Bronchial epithelial cell (primary cell): ENCODE measurements around the gene KRTAP12-2. TPM values are rescaled to one million over a fixed set of nuclear protein-coding genes. Genes with fewer than 3 reads are reported as not detected.

Experiments
- DNase-seq: peaks from one replicate; pipeline ENCODE4 v3.0.0-alpha.2; 2010; ENCODE audit warnings: low read depth
- FAIRE-seq: peaks from 2 replicates; lab custom pipeline; 2011; peaks lifted over from hg19 to GRCh38; lab: Jason Lieb, UNC
- H3K27me3 ChIP-seq: 2 replicates; pipeline ENCODE4 v1.5.1; 2011; ENCODE audit warnings: low read length; ENCODE audit not compliant: control insufficient read depth, insufficient read depth
- H3K36me3 ChIP-seq: 2 replicates; pipeline ENCODE4 v1.5.1; 2011; ENCODE audit warnings: low read length; ENCODE audit not compliant: control insufficient read depth, insufficient read depth
- H3K4me3 ChIP-seq: 2 replicates; pipeline ENCODE4 v1.5.1; 2011; ENCODE audit warnings: mild to moderate bottlenecking, low read depth, low read length, control low read depth
- total RNA-seq: library from RNA; depleted of rRNA; stranded (reverse); fragments of >200 nt; gene quantifications from 2 replicates; pipeline ENCODE4 v1.2.1, GENCODE V29; 2014
- TF ChIP-seq, protein P1 (sequence below): IDR thresholded peaks from 2 replicates; pipeline ENCODE4 v1.5.1; 2011; ENCODE audit warnings: mild to moderate bottlenecking, moderate library complexity, low read length, control low read depth, inconsistent platforms; ENCODE audit not compliant: insufficient read depth, severe bottlenecking

The KRTAP12-2 gene
- total RNA-seq, 1 donor from 2014 or later: not detected

DNA sequence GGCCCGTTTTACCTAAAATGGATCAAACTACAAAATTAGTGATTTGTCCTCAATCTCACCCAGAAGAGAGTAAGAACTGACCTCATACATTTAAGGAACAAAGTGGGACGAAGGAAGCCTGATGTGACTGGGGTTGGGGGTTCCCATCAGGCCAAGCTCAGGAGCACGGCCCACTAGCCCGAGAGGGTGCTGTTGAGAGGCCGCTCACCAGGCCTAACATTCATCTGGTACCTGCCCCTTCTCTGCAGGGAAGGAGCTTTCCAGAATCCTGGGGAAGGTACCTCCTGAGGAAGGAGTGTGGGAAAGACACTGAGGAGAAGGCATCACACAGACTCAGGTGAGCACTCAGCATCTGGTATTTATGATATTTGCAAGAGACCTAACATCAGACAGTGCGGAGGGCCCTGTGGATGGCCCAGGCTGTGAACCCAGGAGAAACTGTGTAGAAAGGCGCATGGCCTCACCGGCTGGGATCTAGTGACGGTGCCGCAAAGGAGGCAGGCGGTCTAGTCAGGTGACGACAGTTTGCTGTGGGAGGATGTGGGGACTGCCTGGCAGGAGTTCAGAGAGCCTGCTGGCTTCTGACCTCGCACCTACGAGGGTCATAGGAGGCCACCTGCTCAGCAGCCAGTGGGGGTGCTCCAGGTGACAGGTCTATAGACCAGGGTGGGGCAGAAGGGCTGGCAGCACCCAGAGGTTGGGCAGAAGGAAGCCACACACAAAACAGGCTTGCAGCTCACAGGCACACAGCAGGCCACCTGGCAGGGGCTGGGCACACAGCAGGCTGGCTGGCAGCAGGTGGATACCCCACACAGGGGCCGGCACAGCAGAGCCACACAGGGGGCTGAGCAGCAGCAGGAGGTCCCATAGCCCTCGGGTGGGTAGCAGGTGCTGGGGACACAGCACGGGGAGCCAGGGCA, 12.8 kb downstream of the KRTAP12-2 start:
- Histone ChIP-seq H3K4me3 (no peak overlapping the region), H3K36me3 (no peaks in the 10 kb centered on the region), H3K27me3 (no peaks in the 10 kb centered on the region)
- DNase-seq (no peak), FAIRE-seq (peak; percentile 50)
- TF ChIP-seq, protein P1, sequence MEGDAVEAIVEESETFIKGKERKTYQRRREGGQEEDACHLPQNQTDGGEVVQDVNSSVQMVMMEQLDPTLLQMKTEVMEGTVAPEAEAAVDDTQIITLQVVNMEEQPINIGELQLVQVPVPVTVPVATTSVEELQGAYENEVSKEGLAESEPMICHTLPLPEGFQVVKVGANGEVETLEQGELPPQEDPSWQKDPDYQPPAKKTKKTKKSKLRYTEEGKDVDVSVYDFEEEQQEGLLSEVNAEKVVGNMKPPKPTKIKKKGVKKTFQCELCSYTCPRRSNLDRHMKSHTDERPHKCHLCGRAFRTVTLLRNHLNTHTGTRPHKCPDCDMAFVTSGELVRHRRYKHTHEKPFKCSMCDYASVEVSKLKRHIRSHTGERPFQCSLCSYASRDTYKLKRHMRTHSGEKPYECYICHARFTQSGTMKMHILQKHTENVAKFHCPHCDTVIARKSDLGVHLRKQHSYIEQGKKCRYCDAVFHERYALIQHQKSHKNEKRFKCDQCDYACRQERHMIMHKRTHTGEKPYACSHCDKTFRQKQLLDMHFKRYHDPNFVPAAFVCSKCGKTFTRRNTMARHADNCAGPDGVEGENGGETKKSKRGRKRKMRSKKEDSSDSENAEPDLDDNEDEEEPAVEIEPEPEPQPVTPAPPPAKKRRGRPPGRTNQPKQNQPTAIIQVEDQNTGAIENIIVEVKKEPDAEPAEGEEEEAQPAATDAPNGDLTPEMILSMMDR: no peak

DNA sequence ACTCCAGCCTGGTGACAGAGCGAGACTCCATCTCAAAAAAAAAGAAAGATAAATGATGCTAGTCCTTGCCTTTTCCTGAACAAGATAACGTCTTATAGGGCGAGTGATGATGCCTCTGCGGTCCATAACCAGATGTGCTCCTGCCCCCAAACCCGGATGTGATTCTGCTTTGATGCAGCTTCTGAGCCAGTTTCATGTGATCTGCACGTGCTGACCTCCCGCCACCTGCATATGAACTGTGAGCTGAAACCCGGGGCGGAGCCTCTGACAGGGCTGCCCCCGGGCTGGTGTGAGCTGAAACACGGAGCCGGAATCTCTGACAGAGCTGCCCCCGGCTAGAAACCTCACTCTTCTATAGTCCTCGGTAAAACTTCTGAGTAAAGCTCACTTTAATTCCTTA, 13.6 kb downstream of the KRTAP12-2 start:
- Histone ChIP-seq H3K36me3 (no peaks in the 10 kb centered on the region), H3K4me3 (no peak overlapping the region), H3K27me3 (no peaks in the 10 kb centered on the region)
- TF ChIP-seq, protein P1: no peak
- no peak for FAIRE-seq
- DNase-seq: no peak

DNA sequence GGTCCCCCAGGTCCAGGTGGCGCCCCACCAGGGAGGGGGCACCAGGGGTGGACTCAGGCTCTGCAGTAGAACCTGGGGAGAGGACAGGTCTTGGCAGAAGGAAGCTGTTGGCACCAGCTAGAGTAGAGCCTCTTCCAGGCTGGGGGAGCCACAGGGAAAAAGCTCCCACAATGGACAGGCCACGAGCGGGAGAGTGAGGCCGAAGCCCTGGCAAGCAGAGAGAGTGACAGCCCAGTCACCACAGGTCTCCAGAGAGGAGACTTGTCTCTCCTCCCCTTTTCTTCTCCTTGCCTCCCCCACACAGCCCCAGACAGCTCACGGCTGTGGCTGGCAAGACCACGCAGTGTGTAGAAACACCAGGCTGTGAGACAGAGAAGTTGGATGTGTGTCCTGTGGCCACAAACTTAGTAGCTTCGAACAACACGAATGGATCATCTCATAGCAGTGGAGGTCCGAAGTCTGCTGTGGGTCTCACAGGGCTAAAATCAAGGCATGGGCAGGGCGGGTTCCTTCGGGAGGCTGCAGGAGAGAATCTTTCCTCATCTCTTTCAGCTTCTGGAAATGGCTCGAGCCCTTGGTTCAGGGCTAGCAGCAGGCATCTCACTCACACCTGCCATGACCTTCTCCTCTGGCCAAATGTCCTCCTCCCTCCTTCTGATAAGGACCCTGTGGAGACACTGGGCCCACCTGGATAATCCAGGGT, 15.6 kb downstream of the KRTAP12-2 start:
- Histone ChIP-seq H3K36me3 (no peaks in the 10 kb centered on the region), H3K27me3 (no peaks in the 10 kb centered on the region), H3K4me3 (no peak overlapping the region)
- DNase-seq: no peak
- TF ChIP-seq, protein P1: no peak
- peak; percentile 36 for FAIRE-seq

DNA sequence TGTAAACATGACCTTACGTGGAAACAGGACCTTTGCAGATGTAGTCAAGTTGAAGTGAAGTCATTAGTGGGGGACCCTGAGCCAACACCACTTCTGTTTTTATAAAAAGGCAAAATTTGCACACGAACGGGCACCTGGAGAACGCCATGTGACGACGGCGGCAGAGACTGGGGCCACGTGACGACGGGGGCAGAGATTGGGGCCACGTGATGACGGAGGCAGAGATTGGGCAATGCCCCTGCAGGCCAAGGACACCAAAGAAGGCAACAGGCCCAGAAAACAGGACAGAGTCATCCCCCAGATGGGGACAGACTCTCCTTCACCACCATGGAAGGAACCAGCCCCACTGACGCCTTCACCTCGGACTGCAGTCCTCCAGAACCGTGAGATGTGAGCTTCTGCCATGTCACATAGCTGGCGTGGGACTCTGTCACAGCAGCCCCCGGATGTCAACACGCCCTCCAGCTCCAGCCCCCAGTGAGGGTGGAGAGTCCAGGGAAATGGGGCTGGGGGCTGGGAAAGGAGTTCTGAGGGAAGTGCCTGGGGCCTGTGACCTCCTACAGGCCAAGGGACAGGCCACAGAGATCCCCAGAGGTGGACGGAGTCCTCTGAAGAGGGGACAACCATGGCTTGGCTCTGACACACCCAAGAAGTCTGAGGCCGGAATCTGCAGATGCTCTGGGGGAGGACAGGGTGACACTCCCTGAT, 16.3 kb downstream of the KRTAP12-2 start:
- Histone ChIP-seq H3K27me3 (no peaks in the 10 kb centered on the region), H3K4me3 (no peak overlapping the region), H3K36me3 (no peaks in the 10 kb centered on the region)
- FAIRE-seq: no peak
- TF ChIP-seq, protein P1: no peak
- no peak for DNase-seq

DNA sequence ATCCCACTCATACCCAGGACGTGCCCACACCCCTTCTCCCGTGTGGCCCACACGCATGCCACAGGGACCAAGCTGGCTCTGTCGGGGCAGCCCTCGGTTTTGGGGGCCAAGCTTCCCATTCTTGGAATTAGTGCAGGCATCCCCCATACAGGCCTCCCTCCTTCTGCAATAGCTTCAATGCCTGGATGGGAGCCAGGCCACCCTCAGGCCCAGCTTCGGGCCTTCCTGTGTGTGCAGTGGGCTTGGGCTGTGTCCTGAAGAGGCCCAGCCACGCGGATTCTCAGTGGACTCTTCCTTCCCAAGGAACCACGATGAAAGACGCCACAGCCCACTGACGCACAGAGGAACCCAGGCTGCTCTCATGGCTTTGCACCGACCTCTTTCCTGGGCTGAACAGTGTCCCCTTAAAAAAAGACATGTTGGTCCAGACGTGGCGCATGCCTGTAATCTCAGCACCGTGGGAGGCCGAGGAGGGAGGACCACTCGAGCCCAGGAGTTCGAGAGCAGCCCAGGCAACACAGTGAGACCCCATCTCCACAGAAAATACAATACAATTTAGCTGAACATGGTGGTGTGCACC, 17.1 kb downstream of the KRTAP12-2 start:
- TF ChIP-seq, protein P1: no peak
- no peak for FAIRE-seq
- no peak overlapping the region for H3K4me3 ChIP-seq
- H3K36me3 ChIP-seq: no peaks in the 10 kb centered on the region
- H3K27me3 ChIP-seq: no peaks in the 10 kb centered on the region
- no peak for DNase-seq
